SU-DHL-6 (cell line): ENCODE results near the gene CYB5R2.

Source experiments
- H2AFZ ChIP-seq: fragments of 200-600 bp; sonication (generic); 2 replicates; pipeline ENCODE4 v1.6.1; 2014; ENCODE audit warnings: low read depth, mild to moderate bottlenecking, moderate library complexity, mixed read lengths, antibody characterized with exemption, low read length; ENCODE audit not compliant: severe bottlenecking
- H3F3A ChIP-seq: fragments of 200-600 bp; shearing (Covaris generic); 2 replicates; pipeline ENCODE4 v1.6.0; 2016; ENCODE audit warnings: antibody characterized with exemption, mild to moderate bottlenecking; ENCODE audit not compliant: insufficient read depth
- H3K27ac ChIP-seq: fragments of 200-600 bp; sonication (generic); 2 replicates; pipeline ENCODE4 v1.5.1; 2016; ENCODE audit warnings: low read depth, mild to moderate bottlenecking, low read length, moderate library complexity, mixed read lengths
- H3K27me3 ChIP-seq: fragments of 200-600 bp; sonication (generic), shearing (Covaris generic); 2 replicates; pipeline ENCODE4 v1.6.0; 2014; ENCODE audit warnings: mild to moderate bottlenecking, low read length
- H3K36me3 ChIP-seq: fragments of 200-600 bp; sonication (generic); 2 replicates; pipeline ENCODE4 v1.6.1; 2014; ENCODE audit warnings: mild to moderate bottlenecking, low read length, mixed read lengths
- H3K4me2 ChIP-seq: fragments of 300-600, 200-600 bp; shearing (Covaris generic), sonication (generic); 2 replicates; pipeline ENCODE4 v1.6.0; 2014; ENCODE audit warnings: low read length, low read depth, mild to moderate bottlenecking; ENCODE audit not compliant: poor library complexity, severe bottlenecking
- H3K4me3 ChIP-seq: fragments of 200-600 bp; sonication (generic); 2 replicates; pipeline ENCODE4 v1.5.1; 2014; ENCODE audit warnings: antibody characterized with exemption, low read length, mild to moderate bottlenecking, mixed read lengths; ENCODE audit not compliant: insufficient read depth, poor library complexity, severe bottlenecking
- H3K79me2 ChIP-seq: fragments of 200-600 bp; sonication (generic); 2 replicates; pipeline ENCODE4 v1.6.1; 2014; ENCODE audit warnings: mild to moderate bottlenecking, low read length, moderate library complexity; ENCODE audit not compliant: insufficient read depth
- H3K9ac ChIP-seq: fragments of 200-600 bp; sonication (generic); 2 replicates; pipeline ENCODE4 v1.7.0; 2014; ENCODE audit warnings: mild to moderate bottlenecking, low read length
- H3K9me2 ChIP-seq: fragments of 200-600 bp; sonication (generic); replicated peaks from 2 replicates; pipeline ENCODE4 v1.6.1; 2014; ENCODE audit warnings: low read length; ENCODE audit not compliant: insufficient read depth
- H3K9me3 ChIP-seq: fragments of 200-600 bp; sonication (generic); 2 replicates; pipeline ENCODE4 v1.6.1; 2014; ENCODE audit warnings: low read length, mixed read lengths; ENCODE audit not compliant: insufficient read depth
- H4K20me1 ChIP-seq: fragments of 200-600 bp; sonication (generic); 2 replicates; pipeline ENCODE4 v1.6.1; 2014; ENCODE audit warnings: low read depth, mild to moderate bottlenecking, antibody characterized with exemption, low read length, moderate library complexity, mixed read lengths
- CTCF ChIP-seq: fragments of 200-600 bp; sonication (generic); IDR thresholded peaks from one replicate; pipeline ENCODE4 v1.5.1; 2017; ENCODE audit warnings: antibody characterized with exemption, mild to moderate bottlenecking, low read length, moderate library complexity; ENCODE audit not compliant: insufficient read depth, poor library complexity, severe bottlenecking
- EZH2phosphoT487 ChIP-seq: fragments of 200-600 bp; sonication (generic), shearing (Covaris generic); conservative IDR thresholded peaks from 2 replicates; pipeline ENCODE4 v1.6.1; 2018; ENCODE audit warnings: mild to moderate bottlenecking, antibody characterized with exemption, low read length, moderate library complexity, mixed read lengths

The CYB5R2 gene

DNA sequence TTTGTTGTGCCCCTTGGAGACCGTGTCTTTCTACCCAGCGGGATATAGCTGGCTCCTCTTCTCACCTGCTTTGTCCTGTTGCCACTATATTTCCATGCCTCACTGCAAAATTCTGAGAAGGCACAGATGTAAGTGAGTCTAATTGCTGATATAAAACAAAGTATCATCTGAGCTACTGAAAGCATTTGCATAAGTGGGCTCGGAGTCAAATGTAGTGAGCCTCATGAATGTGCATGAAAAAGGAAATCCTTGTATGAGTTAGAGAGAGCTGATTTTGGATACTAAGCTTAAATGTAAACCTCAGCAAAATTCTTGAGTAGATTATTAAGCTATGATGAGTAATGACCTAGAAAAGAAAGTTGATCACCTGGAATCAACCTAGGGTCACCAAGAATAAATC is 19.1 kb upstream of the CYB5R2 start:
- no peak overlapping the region for H3K4me2 ChIP-seq
- H3K27me3 ChIP-seq, result no peaks in the 10 kb centered on the region

GRCh38 chr11:7691759-7692350 is 18.6 kb upstream of the CYB5R2 start:
- Histone ChIP-seq H3K4me2 (no peak overlapping the region), H3K4me3 (no peak overlapping the region), H3K27ac (no peak overlapping the region), H3K36me3 (no peaks in the 10 kb centered on the region), H3K79me2 (no peaks in the 10 kb centered on the region), H3K9me2 (no peaks in the 10 kb centered on the region), H3F3A (no peaks in the 10 kb centered on the region), H3K27me3 (no peaks in the 10 kb centered on the region), H4K20me1 (no peaks in the 10 kb centered on the region), H3K9ac (no peak overlapping the region), H2AFZ (no peak overlapping the region), H3K9me3 (no peaks in the 10 kb centered on the region)
- TF ChIP-seq EZH2phosphoT487 (no peak), CTCF (no peak)

More for the DNA sequence above, 19.1 kb upstream of the CYB5R2 start:
- H3K79me2 ChIP-seq, result no peaks in the 10 kb centered on the region
- H4K20me1 ChIP-seq, result no peaks in the 10 kb centered on the region
- H3F3A ChIP-seq, result no peaks in the 10 kb centered on the region
- H3K4me3 ChIP-seq, result no peak overlapping the region
- TF ChIP-seq EZH2phosphoT487 (no peak), CTCF (no peak)
- no peak overlapping the region for H3K27ac ChIP-seq
- H3K9me2 ChIP-seq, result no peaks in the 10 kb centered on the region
- no peaks in the 10 kb centered on the region for H3K36me3 ChIP-seq
- H3K9me3 ChIP-seq, result no peaks in the 10 kb centered on the region
- no peak overlapping the region for H2AFZ ChIP-seq
- H3K9ac ChIP-seq, result no peak overlapping the region

- Histone ChIP-seq H3K9ac (no peak overlapping the region), H3F3A (no peaks in the 10 kb centered on the region), H3K9me3 (no peaks in the 10 kb centered on the region), H3K36me3 (no peaks in the 10 kb centered on the region), H4K20me1 (no peaks in the 10 kb centered on the region), H3K4me2 (no peak overlapping the region), H3K4me3 (no peak overlapping the region), H3K9me2 (no peaks in the 10 kb centered on the region), H3K27me3 (no peaks in the 10 kb centered on the region), H3K27ac (no peak overlapping the region), H2AFZ (no peak overlapping the region), H3K79me2 (no peaks in the 10 kb centered on the region)
- no peak for TF ChIP-seq CTCF
Measured at GRCh38 chr11:7690648-7691047, 17.3 kb upstream of the CYB5R2 start.
